Measurements from ENCODE around the gene TMEM134.

The TMEM134 gene

DNA sequence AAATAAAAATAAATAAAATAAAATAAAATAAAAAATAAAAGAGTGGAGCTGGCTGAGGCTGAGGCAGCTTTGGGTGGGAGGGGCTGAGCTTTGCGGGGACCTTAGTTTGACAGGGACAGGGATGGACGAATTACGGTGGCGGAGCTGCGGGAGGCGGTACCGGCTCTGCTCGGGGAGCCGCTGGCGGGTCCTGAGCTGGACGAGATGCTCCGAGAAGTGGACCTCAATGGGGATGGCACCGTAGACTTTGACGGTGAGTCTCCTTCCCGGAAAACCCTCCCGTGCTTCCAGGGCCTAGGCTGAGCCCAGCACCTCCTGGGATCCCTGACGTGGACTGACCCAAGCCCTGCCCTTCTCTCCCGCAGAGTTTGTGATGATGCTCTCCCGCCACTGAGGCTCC lies 10.8 kb downstream of the TMEM134 start:
- DNase-seq (ENCODE audit: low spot score), result no peak

DNA sequence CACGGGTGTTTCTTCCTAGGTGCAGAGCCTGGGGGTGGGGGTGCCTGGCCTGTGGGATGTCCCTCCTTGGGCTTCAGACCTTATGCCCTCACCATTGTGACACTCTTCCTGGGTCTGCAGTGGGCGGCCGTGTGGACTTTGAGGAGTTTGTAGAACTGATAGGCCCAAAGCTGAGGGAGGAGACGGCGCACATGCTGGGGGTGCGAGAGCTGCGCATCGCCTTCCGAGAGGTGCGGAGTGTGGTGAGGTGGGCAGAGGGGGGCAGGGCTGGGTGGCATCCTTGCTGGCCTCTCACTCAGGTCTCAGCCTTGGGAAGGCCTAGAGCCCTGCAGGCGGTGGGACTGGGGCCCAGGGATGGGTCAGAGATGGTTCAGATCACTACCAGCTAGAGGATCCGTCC lies 11.6 kb downstream of the TMEM134 start:
- DNase-seq (ENCODE audit: low spot score), result no peak

DNA sequence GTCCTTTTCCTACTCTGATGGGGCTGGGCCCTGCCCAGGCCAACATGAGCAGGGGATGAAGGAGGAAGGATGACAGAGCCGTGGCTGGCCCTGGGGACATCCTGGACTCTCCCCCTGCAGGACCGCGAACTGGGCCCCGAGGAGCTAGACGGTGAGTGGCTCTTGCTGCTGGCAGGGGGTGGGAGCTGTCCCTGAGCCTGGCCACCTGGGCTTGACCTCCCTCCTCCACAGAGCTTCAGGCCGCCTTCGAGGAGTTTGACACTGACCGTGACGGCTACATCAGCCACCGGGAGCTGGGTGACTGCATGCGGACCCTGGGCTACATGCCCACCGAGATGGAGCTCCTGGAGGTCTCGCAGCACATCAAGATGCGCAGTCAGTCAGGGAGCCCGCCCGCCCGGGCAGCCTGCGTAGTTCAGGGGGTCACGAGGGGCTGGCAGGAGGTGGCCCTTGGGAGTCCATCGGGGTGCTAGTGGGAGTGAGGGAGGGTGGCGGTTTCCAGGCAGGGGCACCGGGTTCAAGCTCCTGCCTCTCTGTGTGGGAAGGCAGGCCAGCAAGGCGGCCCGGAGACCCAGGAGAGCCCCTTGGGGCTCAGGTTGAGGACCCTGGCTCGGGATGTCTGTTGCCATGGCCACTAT lies 12.9 kb downstream of the TMEM134 start:
- DNase-seq (ENCODE audit: low spot score), result no peak

DNA sequence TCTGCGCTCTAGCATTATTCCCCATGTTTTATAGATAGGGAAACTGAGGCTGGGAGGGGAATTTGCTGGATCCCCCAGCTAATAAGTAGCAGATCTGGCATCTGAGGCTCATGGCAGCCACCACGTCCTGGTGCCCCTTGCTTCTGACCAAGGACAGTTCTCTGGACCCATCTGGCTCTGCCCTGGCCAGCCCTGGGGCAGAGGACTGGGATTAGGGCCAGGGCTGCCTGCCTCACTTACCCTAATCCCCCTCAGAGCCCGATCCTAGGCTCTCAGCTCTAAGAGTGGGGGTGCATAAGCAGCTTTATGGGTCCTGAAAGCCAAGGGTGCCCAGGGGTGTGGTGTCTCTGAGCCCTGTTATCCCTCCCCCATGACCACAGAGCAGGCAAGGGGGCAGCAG lies 14.0 kb downstream of the TMEM134 start, which contains the start of gene CABP4:
CABP4 (plus strand) TSS at position 301 of the 400 bp plus-strand sequence; CDS start at position 371, 70 bp downstream.
- no peak for DNase-seq (ENCODE audit: low spot score)

DNA sequence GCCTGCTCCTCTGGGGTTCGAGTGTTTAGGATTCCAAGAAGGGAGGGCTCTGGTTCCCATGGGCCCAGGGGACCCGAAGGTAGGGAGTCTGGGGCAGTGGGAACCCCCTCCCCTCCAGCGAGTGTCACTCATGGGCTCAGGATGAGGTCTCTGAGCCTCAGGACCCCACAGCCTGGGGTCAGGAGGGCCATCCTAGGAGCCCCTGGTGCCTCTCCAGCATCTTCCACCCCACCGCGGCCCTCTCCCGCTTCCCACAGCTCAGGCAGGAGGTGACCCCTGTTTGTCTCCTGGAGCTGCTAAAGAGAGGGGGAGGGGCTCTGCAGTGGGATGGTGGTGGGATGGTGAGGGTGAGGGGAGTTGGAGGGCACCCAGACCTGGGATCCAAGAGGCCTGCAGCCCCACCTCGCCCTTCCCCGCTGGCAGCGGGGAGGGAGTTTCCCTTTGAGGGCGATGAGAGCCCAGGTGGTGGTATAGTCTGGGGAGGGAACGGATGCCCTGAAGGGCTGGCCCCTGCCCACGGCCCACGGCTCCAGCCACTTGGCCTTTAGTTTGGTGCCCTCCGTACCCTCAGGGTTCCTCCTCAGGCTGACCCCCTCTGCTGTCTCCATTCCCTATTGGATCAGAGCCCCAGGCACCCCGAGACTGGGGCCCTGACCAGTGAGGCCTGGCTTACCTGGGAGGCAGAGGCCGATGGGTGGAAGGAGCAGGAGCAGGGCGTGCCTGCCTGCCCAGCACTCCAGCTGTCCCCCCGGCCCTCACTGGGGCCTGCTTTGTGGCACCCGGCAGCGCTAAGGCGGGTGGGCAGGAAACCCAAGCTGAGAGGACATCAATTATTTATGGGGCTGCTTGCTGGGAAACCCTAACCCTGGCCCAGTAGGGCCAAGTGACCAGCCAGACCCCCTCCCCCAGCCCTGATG lies 15.0 kb downstream of the TMEM134 start:
- no peak for DNase-seq (ENCODE audit: low spot score)

DNA sequence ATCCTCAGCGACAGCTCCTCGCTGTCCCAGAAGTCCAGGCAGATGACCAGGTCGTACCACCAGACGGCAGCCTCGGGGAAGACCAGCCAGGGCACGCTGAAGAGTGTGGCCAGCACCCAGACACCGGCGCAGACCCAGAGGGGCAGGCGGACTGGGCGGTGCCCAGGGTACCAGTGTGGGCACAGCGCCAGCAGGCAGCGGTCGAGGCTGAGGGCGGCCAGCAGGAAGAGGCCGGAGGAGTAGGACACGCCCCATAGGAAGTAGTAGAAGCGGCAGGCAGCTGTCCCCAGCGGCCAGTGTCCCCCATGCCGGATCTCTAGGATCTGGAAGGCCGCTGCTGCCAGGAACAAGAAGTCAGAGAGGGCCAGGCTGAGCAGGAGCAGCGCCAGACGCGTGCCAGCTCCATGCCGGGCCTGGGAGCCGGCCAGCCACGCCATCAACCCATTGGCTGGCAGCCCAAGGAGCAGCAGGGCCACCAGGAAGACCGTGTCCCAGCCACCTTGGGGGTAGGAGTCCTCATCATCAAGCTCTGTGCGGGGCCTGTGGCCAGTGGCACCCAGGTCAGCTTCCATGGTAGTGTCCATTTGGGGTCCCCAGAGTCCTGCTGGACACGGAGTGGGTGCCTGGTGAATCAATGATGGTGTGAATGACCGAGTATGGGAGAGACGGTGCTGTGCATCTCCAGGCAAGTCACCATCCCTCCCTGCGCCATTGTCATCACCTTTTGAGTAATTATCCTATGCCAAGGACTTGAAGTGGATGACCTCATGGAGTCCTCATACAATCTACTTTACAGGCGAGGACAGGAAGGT lies 16.7 kb downstream of the TMEM134 start, which contains the start of gene GPR152:
GPR152 (minus strand) TSS at position 589 of the 812 bp plus-strand sequence; CDS start at position 584, 5 bp downstream.
- no peak for DNase-seq (ENCODE audit: low spot score)

DNA sequence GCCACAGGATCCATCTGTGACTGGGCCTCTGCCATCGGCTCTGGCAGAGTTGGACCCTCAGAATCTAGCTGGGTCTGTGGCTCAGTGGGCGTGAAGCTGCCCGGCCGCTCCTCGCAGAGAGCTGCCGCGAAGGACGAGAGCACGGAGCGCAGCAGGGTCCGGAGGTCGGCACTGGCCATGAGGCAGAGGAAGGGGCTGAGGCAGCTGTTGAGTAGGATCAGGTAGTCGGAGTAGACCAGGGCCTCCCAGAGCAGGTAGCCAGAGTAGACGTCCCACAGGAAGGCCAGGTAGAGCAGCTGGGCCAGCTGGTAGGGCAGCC lies 17.4 kb downstream of the TMEM134 start:
- no peak for DNase-seq (ENCODE audit: low spot score)

DNA sequence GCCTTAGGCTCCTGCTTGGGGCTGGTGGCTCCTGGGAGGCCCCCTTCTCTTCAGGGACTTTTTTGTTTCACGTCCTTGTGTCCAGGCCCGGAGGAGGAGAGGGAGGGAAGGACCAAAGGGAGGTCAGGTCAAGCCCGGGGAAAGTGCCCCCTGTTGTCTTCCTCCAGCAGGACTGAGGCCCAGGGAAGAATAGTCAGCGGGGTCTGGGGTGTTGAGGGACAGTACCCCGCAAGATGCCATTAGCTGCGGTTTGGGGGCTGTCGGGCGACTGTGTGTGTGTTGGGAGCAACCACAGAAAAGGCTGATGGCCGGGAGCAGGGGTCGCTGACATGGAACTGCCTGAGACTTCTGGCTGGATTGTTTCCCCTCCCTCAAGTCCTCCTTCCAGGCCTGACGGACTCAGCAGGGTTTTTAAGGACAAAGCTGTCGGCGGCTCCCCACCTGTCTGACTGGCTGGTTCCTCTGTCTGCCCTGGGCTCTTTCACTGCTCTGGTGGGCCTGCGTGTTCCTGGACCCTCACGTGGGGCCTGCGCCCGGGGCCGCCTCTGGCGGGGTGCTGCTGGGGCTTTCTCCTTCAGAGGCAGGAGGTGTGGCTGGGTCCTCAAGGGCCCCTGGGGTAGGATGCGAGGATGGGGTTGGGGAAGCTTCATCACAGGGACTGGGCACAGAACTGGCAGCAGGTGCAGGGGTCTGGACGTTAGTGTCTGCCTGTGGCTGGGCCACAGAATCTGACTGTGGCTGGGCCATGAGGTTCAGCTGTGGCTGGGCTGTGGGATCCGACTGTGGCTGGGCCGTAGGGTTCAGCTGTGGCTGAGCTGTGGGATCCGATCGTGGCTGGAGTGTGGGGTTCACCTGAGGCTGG lies 18.0 kb downstream of the TMEM134 start:
- no peak for DNase-seq (ENCODE audit: low spot score)

DNA sequence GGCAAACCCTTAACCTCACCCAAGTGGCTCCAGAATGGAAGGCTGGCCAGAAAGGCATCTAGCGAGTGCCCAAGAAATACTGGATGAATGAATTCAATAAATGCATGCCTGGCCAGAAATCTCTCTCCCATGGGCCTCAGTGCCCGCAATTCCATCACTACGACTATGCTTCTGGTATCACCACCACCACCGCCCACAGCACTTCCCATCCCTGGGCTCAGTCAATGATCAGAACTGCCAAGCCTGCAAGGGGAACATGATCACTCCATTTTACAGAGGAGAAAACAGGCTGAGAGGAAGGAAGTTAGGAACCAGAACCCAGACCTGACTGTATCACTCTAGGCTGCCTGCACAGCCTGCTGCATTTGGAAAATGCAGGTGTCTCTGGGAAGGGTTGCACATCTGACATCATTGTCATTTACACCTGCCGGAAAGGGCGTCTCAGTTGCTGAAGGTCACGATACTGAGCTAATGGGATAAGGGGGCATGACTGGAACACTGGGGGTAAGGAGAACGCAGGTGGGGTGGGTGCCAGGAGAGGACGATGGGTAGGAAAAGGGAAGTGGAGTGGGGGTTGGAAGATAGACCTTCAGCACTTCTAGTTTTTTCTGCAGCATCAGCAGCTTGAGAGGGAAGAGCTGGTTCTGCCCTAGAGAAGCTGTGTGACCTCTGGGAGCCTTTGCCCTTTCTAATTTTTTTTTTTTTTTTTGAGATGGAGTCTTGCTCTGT lies 19.8 kb downstream of the TMEM134 start:
- no peak for DNase-seq (ENCODE audit: low spot score)

DNA sequence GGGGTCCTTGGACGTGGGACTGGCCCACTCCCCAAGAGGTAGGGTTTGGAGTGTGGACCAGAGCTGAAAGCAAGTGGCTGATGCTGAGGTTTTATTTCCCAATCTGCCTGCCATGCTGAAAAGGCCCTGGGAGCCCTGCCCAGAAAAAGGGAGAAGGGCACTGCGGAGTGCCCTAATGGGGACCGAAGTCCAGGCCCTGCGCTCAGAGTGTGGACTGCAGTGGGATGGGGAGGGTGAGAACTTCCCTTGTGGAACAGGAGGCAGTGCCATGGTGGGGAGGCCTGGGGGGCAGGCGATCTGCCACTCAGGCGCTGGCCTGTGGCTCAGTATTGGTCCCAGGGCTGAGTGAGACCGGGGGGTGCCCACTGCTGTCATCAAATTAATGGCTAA lies 20.8 kb downstream of the TMEM134 start:
- no peak for DNase-seq (ENCODE audit: low spot score)

DNA sequence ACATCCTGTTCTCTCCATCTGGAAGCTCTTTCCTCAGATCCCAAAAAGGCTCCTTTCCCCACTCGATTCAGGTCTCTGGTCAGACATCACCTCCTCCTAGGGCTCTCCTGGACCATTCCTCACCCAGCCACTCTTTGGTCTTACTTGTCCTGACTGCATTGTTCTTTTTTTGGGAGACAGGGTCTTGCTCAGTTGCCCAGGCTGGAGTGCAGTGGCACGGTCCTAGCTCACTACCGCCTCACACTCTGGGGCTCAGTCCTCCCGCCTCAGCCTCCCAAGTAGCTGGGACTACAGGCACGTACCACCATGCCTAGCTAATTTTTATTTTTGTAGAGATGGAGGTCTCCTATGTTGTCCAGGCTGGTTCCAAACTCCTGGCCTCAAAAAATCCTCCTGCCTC lies 23.5 kb downstream of the TMEM134 start:
- no peak for DNase-seq (ENCODE audit: low spot score)

DNA sequence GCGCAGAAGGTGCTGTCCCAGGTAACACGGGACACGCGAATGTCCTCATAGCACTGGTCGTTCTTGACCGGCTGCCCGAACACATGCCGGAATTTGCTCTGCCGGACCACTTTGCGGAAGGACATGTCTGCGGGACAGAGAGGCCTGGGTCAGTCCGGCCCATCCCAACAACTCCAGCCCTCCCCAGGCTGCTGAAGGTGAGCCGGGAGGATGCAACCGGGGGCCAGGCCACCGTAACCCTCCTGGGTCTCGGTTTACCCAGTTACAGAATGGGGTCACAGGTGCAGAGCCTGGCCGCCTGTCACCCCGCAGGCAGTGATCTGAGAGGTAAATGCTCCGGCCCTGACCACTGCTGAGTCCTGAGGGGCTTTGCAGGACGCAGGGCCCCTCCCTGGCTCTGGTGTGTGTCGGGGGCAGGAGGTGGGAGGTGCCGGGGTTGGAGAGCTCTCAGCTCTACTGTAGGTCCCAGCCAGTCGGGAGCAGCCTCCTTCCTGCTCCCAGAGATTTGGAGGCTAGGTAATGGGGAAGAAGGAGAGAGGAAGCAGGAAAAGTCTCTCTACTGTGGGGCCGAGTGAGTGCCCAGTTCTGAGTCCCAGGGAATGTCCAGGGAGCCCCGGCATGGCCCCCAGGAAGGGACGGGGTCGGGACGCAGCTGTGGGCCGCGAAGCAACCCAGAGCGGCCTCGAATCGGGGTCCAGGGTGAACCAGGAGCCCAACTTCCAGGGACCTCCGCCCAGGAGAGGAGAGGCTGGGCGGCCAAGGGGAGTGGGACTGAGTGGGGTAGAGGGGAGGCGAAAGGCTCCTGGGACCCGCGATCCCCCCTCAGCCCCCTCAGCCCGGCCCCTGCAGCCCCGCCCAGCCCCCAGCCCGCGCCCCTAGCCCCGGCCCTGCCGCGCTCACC lies 26.3 kb downstream of the TMEM134 start:
- DNase-seq (ENCODE audit: low spot score), result no peak

DNA sequence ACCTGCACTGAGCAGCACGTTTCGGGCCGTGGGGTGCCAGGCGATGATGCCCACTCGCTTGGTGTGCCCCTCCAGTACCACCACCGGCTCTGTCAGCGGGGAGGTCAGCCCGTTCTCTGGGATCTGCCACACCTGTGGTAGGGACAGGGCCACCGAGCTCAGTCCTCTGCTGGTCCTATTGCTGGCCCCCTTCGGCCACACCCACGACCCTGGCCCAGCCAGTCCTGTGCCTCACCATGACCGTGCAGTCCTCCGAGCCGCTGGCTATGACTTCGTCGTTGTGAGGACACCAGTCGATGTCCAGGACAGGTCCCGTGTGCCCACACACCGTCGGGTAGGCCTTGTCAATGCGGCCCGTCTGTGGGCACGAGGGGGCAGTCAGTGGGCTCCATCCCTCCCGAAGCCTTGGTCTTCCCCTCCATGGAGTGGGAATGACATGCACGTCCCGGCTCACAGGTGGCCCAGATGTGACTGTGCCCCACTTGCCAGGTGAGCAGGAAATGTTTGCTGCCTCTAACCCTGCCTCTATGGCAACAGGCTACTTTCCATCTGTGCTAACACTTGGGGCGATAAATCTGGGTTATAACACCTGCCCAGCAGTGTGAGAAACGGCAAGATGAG lies 27.2 kb downstream of the TMEM134 start:
- DNase-seq (ENCODE audit: low spot score), result no peak

DNA sequence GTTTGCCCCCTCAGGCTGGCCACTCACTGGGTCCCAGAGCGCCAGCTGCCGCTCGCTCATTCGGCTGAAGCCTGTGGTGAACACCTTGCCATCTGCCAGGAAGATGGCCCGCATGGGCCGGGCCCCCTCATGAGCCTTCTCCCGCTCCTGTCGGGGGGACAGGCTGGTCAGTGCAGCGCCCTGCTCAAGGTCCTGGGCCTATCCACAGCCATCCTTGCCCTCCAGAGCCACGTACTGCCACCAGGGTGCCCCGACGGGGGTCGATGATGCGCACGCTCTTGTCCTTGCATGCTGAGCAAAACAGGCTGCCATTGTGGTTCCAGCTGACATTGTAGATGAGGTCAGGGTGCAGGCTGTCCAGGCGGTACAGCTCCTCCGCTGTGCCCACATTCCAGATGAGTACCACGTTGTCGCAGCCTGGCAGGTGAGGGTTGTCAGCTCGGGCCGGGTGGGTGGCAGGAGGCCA lies 27.9 kb downstream of the TMEM134 start:
- no peak for DNase-seq (ENCODE audit: low spot score)

DNA sequence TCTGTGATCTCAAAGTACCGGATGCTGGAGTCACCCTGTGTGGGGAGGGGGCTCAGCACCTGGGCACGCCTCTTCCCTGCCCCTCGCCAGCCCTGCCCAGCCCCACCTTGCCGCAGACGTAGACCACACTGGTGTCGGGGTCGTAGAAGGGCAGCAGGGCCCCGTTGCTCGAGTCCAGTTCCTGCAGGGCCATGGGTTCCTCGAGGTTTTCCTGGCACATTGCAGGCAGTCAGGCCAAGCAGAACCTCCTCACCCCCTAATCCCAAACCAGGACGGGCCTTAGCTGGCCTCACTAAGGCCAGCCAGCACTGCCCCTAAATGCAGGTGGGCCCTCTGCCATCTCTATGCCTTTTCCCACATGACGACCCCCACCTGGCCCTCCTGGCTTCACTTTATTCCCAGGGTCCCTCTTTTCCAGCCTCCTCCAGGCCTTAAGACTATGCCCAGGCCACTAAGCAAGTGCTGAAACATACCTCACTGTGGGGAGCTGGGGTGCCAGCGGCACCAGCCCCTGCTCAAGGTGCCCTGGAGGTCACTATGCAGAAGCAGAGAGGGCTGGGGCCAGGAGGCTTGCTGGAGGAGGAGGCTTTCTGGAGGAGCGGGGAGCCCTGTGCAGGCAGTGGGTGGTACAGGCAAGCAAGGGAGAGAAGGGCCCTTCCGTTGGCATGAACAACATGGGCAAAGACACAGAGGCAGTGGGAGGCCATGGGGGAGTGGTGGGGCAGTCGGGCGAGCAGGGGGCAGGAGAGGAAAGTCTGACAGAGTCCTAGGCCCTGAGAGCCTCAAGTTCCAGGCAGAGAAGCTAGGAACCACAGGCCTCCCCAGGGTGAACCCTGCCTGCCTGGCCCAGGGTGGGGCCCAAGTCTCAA lies 28.6 kb downstream of the TMEM134 start:
- no peak for DNase-seq (ENCODE audit: low spot score)

DNA sequence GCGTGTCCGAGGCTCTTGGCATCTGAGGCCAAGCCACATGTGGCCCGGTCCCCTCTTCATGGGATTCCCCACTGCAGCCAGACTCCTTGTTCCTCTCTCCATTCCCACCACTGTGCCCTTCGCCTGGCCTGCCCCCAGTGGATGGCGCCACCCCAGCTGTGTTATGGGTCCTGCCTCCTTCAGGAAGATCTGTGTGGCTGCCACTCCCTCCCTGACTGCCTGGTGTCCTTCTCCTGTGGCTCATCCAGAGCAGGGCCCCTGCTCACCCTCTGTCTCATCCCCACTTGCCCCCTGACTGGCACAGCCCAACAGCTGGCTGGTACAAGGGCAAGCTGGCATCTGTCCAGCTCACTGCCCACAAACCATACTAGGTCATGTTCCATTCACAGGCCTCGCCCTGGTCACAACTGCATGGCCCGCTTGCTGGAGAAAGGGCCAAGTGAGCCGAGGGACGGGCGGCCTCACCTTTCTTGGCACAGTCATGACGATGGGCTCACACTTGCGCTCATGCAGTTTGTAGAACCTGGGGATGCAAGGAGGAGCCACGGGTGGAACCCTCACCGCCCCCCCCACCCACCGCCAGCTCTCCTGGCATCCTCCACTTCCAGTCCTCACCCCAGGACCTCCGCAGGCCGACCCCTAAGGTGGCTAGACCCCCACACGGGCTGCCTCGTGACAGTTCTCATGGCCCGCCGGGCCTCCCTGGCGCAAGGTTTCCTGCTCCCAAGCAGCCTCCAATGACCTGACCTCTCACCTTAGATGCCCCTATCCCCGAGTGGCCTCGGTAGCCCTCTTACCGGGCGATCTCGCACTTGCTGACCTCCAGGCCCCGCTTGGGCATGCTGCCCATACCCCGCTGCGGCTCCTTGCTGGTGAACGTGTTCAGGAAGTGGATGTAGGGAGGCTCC lies 29.5 kb downstream of the TMEM134 start:
- DNase-seq (ENCODE audit: low spot score), result peak; percentile 22

Data from hematopoietic multipotent progenitor cell treated with erythropoietin and hydrocortisone succinate and interleukin-3 and kit ligand, for 17 days (in vitro differentiated cells).